GM19438 (cell line): ENCODE results near the gene GCHFR.

Experiments
- ATAC-seq: cut with Tn5 transposase; IDR thresholded peaks from one replicate; pipeline ENCODE4 v1.9.1; 2021; ENCODE audit warnings: low read depth; ENCODE audit not compliant: unreplicated experiment

The GCHFR gene

DNA sequence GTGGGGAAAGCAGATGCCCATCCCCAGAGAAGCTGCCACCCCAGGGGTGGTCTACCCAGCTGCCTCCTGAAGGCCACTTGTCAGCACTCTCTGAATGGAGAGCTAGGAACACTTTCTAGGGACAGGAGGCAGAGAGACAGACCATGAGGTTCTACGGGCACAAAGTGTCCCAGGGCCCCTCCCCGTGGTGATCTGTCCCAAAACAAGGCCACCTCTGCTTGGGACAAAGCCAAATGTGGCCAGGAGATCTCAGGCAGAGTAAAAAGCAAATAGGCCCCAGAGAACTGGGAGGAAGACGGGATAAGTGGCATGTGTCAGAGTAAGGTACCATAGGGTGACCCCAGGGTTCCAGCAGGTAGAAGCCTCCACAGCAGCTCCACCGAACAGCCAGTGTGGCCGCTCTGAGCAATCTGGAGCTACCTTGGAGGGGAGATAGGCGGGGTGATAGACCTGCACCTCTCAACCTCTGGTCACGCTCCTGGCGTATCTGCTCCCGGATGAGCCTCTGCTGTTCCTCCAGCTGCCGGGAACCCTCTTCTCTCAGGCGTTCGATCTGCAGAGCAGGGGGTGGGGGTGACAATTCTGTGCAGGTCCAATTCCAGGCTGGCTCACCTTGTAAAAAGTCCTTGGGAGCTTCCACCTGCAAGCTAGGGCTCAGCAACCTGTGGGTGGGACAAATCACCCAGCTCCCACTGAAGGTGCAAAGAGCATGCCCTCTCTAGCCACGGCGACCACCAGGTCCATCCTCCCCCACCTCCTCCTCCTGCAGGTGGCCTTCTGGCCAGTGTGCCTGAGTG, 12.1 kb downstream of the GCHFR start:
- no peak for ATAC-seq

- no peak for ATAC-seq
Observed at GRCh38 chr15:40776537-40777141, 12.8 kb downstream of the GCHFR start.

DNA sequence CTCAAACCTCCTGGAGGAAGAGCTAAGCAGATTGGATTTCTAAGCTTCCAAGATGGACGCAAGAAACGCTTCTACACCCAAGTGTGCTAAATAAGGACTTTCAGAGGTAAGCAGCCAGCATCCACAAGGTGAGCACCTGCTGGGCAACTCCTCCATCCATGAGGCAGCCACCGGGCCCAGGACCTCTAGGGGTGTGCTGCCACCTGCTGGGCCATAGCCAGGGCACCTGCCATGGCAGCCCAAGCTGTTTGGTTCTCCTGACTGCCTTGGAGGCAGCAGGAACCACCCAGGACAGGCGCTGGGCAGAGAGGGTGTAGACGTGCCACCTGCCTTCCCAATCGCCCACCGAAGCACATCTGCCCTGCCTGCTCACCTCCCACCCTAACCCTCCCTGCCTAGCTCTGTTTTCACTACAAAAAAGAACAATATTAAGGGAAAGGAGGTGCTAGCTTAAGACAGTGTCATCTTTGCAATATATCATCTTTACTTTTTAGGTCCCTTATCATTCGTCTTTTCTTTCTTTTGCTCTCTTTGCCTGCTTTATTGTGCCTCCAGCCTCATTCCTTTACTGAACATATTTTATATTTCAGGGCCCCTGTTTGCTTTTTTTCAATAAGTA, 18.9 kb downstream of the GCHFR start:
- no peak for ATAC-seq

DNA sequence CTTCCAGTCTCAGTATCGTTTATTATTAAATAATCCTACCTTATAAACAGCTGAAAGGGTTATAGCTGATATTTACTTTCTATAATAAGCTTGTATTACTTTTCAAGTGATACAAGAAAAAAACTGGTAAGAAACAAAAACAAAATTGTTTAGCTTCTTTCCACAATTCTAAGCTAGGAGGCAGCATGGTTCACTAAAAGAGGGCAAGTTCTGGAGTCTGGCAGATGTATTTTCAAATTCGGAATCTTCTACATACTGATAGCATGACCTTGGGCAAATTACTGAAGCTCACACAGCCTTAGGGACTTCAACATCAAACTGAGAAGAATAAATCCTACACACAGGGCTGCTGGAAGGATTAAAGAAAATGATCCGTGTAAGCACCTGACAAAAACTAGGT, 21.3 kb downstream of the GCHFR start:
- no peak for ATAC-seq

DNA sequence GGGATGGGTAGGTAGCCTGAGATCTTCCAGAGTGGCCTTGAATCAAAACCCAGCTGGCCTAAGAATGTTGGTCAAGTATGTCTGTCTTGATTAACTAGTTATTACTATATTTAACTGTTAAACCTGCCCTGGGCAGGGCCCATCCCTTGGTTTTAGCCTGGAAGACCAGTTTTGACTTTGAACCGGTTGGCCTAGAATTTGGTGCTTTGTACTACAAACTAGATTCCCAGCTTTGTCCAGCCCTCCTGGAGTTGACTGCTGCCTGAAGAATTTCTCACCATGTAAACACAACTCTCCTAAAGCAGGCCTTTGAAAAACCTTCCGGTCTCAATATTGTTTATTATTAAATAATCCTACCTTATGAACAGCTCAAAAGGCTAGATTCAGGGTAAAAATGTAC, 21.9 kb downstream of the GCHFR start:
- no peak for ATAC-seq

- no peak for ATAC-seq
Observed at GRCh38 chr15:40787344-40787841, 23.5 kb downstream of the GCHFR start.

- no peak for ATAC-seq
Observed at GRCh38 chr15:40787991-40788390, 24.1 kb downstream of the GCHFR start.

GRCh38 chr15:40789119-40789518, 25.3 kb downstream of the GCHFR start:
- ATAC-seq, result no peak

- no peak for ATAC-seq
Observed at GRCh38 chr15:40789999-40790398, 26.1 kb downstream of the GCHFR start.

DNA sequence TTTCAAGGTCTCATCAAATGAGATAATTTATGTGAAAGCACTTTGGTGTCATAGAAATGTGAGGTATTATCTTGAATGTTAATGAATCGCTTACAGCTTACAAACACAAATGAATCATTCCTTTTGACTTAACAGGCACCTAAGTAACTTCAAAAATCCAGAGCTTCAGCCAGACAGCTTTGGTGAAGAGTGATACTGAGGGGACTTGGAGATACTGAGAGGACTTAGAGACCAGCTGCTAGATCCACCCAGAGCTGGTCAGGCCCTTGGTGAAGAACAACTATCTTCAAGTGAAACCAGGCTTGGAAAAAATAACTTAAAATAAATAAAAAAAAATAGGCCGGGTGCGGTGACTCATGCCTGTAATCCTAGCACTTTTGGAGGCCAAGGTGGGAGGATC, 26.9 kb downstream of the GCHFR start:
- ATAC-seq, result no peak

DNA sequence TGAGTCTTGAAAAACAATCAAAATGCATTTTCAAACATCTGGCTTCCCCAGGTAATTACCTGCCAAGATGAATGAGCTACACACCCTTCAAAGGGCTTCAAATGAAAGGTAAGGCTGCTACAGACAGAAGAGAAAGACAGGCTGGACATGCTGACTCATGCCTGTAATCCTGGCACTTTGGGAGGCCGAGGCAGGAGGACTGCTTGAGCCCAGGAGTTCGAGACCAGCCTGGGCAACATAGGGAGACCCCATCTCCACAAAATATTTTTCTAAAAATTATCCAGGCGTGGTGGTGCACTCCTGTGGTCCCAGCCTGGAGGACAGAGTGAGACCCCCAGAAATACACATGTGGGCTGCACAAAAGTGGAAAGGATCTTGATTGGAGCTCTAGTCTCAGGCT, 28.5 kb downstream of the GCHFR start:
- no peak for ATAC-seq

DNA sequence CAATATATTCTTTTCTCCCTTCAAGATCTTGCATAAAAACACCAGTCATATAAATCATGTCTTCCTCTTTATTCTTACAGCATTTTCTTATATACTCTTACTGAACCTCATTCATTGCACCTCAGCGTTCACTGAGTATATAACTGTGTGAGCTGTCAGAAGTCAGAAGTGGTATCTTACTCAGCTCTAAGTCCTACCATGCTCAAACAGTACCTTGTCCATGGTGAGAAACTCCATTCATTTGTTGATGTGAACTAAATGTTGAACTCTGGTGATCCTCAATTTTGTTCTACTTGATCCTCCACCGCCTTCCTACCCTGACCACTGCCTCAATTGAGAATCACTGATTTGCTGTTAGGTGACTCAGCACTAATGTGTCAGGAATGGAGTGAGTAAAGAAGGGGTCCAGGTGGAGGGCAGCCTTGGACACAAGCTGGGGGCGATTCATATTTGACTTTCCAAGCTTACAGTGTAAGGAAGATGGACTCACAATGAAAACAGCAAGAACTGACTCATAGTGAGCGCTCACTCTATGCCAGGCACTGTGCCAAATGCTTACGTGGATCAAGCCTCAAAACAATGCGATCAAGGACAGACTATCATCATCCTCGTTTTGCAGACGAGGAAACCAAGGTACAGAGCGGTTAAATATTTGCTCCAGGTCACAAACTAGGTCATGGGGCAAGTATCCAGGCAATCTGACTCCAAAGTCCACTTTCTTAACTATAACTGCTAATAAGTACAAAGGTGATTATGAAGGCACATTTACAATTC, 29.5 kb downstream of the GCHFR start:
- no peak for ATAC-seq

- no peak for ATAC-seq
Observed at GRCh38 chr15:40796041-40796440, 32.2 kb downstream of the GCHFR start.

GRCh38 chr15:40796512-40796911, 32.6 kb downstream of the GCHFR start:
- ATAC-seq, result no peak

DNA sequence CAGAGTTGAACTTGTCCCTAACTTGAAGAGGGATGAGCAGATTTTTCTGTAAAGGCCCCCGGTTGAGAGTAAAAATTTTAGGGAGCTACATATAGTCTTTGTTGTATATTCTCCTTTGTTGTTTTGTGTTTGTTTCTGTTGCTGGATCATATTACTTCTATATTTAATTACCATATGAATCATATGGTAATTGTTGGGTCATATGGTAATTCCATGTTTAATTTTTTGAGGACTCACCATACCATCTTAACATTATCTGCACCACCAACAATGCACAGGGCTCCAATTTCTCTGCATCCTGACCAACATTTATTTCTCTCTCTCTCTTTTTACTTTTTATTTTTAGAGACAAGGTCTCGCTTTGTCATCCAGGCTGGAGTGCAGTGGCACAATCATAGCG, 35.7 kb downstream of the GCHFR start:
- no peak for ATAC-seq

DNA sequence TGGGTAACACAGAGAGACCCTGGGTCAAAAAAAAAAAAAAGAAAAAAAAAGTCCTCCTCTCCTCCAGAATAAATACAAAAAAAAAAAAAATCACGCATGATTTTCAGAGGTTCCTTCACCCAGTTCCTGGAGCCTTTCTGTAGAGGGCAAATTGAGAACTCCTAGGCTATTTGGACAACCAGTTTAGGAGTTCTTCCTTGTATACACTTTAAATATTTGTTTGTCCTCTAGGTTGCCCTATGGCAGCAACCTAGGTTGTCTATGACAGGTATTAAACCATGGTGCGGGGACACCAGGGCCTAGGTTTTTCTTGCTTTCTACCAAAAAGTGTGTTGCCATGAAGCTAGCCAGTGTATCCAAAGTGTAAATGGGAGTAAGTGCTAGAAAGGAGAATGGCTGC, 39.2 kb downstream of the GCHFR start:
- ATAC-seq, result no peak

DNA sequence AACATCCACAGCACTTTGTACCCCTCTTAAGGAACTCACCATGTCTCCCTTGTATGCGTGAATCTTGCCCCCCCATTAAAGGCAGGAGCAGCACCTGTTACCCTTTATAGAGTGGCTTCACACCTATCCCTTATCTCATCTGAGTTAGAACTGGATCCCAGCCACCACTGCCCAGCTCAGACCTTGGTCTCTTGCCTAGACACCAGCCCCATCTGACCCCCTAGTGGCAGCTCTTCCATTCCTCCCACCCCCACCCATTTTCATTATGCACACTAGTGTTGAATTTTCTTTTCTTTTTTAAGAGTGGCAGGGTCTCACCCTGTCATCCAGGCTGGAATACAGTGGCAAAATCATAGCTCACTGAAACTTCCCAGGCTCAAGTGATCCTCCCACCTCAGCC, 39.8 kb downstream of the GCHFR start:
- ATAC-seq, result no peak

DNA sequence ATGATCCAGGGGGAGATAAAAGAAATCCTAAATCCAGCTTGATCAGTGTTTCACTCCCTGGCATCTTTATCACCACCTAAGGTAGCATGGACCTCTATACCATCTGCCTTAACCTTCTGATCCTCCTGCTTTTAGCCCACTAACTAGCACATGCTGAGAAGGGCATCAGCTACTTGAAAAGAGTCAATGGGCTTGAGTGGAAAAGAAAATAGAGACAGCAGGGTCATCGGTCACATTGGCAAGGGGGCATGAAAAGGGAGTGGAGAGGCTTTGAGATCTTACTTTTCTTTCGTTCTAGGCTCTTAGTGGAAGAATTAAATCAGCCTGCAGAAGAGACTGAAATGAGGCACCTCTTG, 42.8 kb downstream of the GCHFR start:
- no peak for ATAC-seq

GRCh38 chr15:40807028-40807887, 43.4 kb downstream of the GCHFR start, which contains the start of the genes DNAJC17 and ZFYVE19:
Gene DNAJC17, minus strand, starts transcription at chr15:40807473. Its CDS starts 27 bp downstream, at chr15:40807446.
Gene ZFYVE19, plus strand, starts transcription at chr15:40807089. Its CDS starts 501 bp downstream, at chr15:40807590.
- ATAC-seq, result peak; percentile 88

- ATAC-seq, result no peak
Observed at GRCh38 chr15:40807888-40808461, 44.1 kb downstream of the GCHFR start.
